Endodermal cell (in vitro differentiated cells): Measurements from ENCODE around the gene CCL17. TPM values are rescaled to one million over a fixed set of nuclear protein-coding genes. Genes with fewer than 3 reads are reported as not detected.

ENCODE experiments used
- DNase-seq: peaks from one replicate; pipeline ENCODE4 v3.0.0-alpha.2; 2017
- H3K27ac ChIP-seq: 2 replicates; pipeline ENCODE4 v1.5.1; 2013; ENCODE audit warnings: mild to moderate bottlenecking, low read depth, low read length, moderate library complexity
- H3K27me3 ChIP-seq: 2 replicates; pipeline ENCODE4 v1.6.1; 2013; ENCODE audit warnings: mild to moderate bottlenecking, low read length, moderate library complexity; ENCODE audit not compliant: insufficient read depth, control insufficient read depth, poor library complexity, severe bottlenecking
- H3K36me3 ChIP-seq: 2 replicates; pipeline ENCODE4 v1.7.0; 2013; ENCODE audit warnings: mild to moderate bottlenecking, low read length, moderate library complexity; ENCODE audit not compliant: control insufficient read depth, insufficient read depth
- H3K4me1 ChIP-seq: one replicate; pipeline ENCODE4 v1.7.0; 2013; ENCODE audit warnings: low read length; ENCODE audit not compliant: control insufficient read depth, insufficient read depth
- H3K4me3 ChIP-seq: 2 replicates; pipeline ENCODE4 v1.5.1; 2013; ENCODE audit warnings: mild to moderate bottlenecking, low read length, moderate library complexity
- H3K9ac ChIP-seq: 2 replicates; pipeline ENCODE4 v1.6.1; 2013; ENCODE audit warnings: mild to moderate bottlenecking, low read length, moderate library complexity; ENCODE audit not compliant: poor library complexity, severe bottlenecking; ENCODE audit errors: extremely low read depth
- H3K9me3 ChIP-seq: 2 replicates; pipeline ENCODE4 v1.6.1; 2013; ENCODE audit warnings: mild to moderate bottlenecking, low read length, moderate library complexity; ENCODE audit not compliant: control insufficient read depth
- H3K27ac Mint-ChIP-seq: 2 replicates; pipeline ENCODE4 v1.8.0; 2020; ENCODE audit warnings: mixed read lengths
- H3K27me3 Mint-ChIP-seq: 2 replicates; pipeline ENCODE4 v1.8.0; 2021; ENCODE audit warnings: mild to moderate bottlenecking, mixed read lengths; ENCODE audit not compliant: insufficient read depth
- H3K36me3 Mint-ChIP-seq: 2 replicates; pipeline ENCODE4 v1.8.0; 2020; ENCODE audit warnings: low read depth, mixed read lengths
- H3K4me1 Mint-ChIP-seq: 2 replicates; pipeline ENCODE4 v1.8.0; 2020; ENCODE audit warnings: mixed read lengths
- H3K4me3 Mint-ChIP-seq: 2 replicates; pipeline ENCODE4 v1.8.0; 2020; ENCODE audit warnings: mild to moderate bottlenecking, moderate library complexity, mixed read lengths
- H3K9me3 Mint-ChIP-seq: 2 replicates; pipeline ENCODE4 v1.8.0; 2020; ENCODE audit warnings: mild to moderate bottlenecking, mixed read lengths
- WGBS, 2 experiments: methylation state at CpG; one replicate each; pipeline versions ENCODE4 v1.1.5 to v1.1.7; 2013; ENCODE audit warnings: missing lambda C conversion rate in 2 of 2, mixed read lengths in 1 of 2; ENCODE audit not compliant: insufficient coverage in 1 of 2, insufficient read length in 1 of 2; 5-methylcytosine and 5-hydroxymethylcytosine counted together
- total RNA-seq, 2 donors: library from RNA; stranded (reverse); fragmentation: NEBNext Ultra II Directional in 1 of 2; extraction: Animal tissue kit (Norgen Biotek cat#: 25700) in 1 of 2; gene quantifications; 2 replicates in 1 of 2; 3 replicates in 1 of 2; pipeline ENCODE4 v1.2.1, GENCODE V29; 2021
- TF ChIP-seq, protein P1 (sequence below): fragments of 200-600 bp; sonication (generic); conservative IDR thresholded peaks from 2 replicates; pipeline ENCODE4 v1.5.0; 2021; ENCODE audit warnings: antibody characterized with exemption, mild to moderate bottlenecking

CCL17 gene
- total RNA-seq, 2 donors from 2014 or later = not detected

DNA sequence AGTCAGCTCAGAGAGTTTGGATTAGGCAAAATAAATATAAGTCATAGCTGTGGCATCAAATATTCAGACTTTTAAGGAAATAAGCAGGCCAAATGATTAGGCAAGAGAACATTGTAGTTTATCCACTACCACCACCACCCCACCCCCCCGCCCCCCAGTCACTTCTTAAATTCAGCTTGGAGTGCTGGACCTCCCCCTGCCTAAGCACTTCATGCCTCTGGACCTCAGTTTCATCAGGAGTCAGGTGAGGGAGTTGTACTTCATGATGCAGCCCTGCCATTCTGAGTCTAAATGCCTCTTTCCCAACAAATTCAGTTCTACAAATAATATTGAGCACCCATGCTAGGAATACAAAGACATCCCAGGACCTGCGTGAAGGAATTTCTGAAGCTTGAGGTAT is 60.0 kb downstream of the CCL17 start:
- 100% methylated on average over 1 of the region's 2 CpGs; no CpG with 5 or more reads in 1 of the 2 experiments for WGBS, 2 experiments
- H3K27ac ChIP-seq = no peak overlapping the region
- H3K4me1 ChIP-seq = no peaks in the 10 kb centered on the region
- no peaks in the 10 kb centered on the region for H3K9me3 Mint-ChIP-seq
- peaks cover 72% of the 10 kb centered on the region for H3K36me3 Mint-ChIP-seq
- TF ChIP-seq, protein P1, sequence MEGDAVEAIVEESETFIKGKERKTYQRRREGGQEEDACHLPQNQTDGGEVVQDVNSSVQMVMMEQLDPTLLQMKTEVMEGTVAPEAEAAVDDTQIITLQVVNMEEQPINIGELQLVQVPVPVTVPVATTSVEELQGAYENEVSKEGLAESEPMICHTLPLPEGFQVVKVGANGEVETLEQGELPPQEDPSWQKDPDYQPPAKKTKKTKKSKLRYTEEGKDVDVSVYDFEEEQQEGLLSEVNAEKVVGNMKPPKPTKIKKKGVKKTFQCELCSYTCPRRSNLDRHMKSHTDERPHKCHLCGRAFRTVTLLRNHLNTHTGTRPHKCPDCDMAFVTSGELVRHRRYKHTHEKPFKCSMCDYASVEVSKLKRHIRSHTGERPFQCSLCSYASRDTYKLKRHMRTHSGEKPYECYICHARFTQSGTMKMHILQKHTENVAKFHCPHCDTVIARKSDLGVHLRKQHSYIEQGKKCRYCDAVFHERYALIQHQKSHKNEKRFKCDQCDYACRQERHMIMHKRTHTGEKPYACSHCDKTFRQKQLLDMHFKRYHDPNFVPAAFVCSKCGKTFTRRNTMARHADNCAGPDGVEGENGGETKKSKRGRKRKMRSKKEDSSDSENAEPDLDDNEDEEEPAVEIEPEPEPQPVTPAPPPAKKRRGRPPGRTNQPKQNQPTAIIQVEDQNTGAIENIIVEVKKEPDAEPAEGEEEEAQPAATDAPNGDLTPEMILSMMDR = no peak
- no peak for DNase-seq
- H3K36me3 ChIP-seq = peaks cover 61% of the 10 kb centered on the region
- H3K27me3 ChIP-seq = no peaks in the 10 kb centered on the region
- H3K4me3 ChIP-seq = no peak overlapping the region
- no peaks in the 10 kb centered on the region for H3K4me1 Mint-ChIP-seq
- no peaks in the 10 kb centered on the region for H3K27me3 Mint-ChIP-seq
- H3K4me3 Mint-ChIP-seq = no peak overlapping the region
- H3K27ac Mint-ChIP-seq = no peak overlapping the region
- H3K9me3 ChIP-seq = no peaks in the 10 kb centered on the region
- H3K9ac ChIP-seq = no peak overlapping the region

Other genes with a start within 250 kb of the CCL17 start
- gene PSME3IP1, start 218.7 kb upstream of the CCL17 start, total RNA-seq = 100 to 1,000 TPM in 1 of 2 donors, 10 to 100 TPM in 1; 94.2 to 102 TPM
- 10 to 100 TPM; 40.3 to 46.5 TPM for gene RSPRY1, start 218.4 kb upstream of the CCL17 start, total RNA-seq
- 10 to 100 TPM; 22.6 to 31.3 TPM for gene ARL2BP, start 159.5 kb upstream of the CCL17 start, total RNA-seq
- gene PLLP, start 120.1 kb upstream of the CCL17 start, total RNA-seq = 1 to 10 TPM; 5.9 to 9.1 TPM
- gene CCL22, start 46.0 kb upstream of the CCL17 start, total RNA-seq = not detected
- 1 to 10 TPM in 1 of 2 donors, under 1 TPM in 1; 0.18 to 1.0 TPM for gene CX3CL1, start 32.3 kb upstream of the CCL17 start, total RNA-seq
- 10 to 100 TPM; 77.5 to 87.1 TPM for gene CIAPIN1, start 42.6 kb downstream of the CCL17 start, total RNA-seq
- gene COQ9, start 42.7 kb downstream of the CCL17 start, total RNA-seq = 10 to 100 TPM; 34.5 to 38.2 TPM
- gene POLR2C, start 57.9 kb downstream of the CCL17 start, total RNA-seq = 10 to 100 TPM; 72.0 to 88.3 TPM
- 10 to 100 TPM; 17.9 to 22.1 TPM for gene DOK4, start 81.7 kb downstream of the CCL17 start, total RNA-seq
- gene CCDC102A, start 131.8 kb downstream of the CCL17 start, total RNA-seq = 1 to 10 TPM; 6.7 to 9.8 TPM
- gene ADGRG5, start 137.9 kb downstream of the CCL17 start, total RNA-seq = 1 to 10 TPM; 3.6 to 4.8 TPM
- gene ADGRG1, start 223.9 kb downstream of the CCL17 start, total RNA-seq = under 1 TPM; 0.64 TPM